Kasumi-1 (cell line): ENCODE data around the gene SIK1.
A peak's percentile ranks its signal among the peaks of the same experiment; 100 is the strongest.
"Not testable (repeated sequence)": the region's sequence is repeated elsewhere in the genome, so short reads cannot be mapped to it uniquely, and the experiment has no call there.

Source experiments
- DNase-seq, 2 experiments: peaks; one replicate each; lab custom pipeline; 2025; lab: John Stamatoyannopoulos, UW

The SIK1 gene

GRCh38 chr21:43396788-43397438 is 30.0 kb downstream of the SIK1 start:
- not testable (repeated sequence) for DNase-seq

GRCh38 chr21:43383351-43383750 is 43.6 kb downstream of the SIK1 start:
- not testable (repeated sequence) for DNase-seq

GRCh38 chr21:43382902-43383301 is 44.0 kb downstream of the SIK1 start:
- not testable (repeated sequence) for DNase-seq

GRCh38 chr21:43380852-43381533 is 45.9 kb downstream of the SIK1 start:
- not testable (repeated sequence) for DNase-seq

GRCh38 chr21:43380337-43380736 is 46.6 kb downstream of the SIK1 start:
- DNase-seq = not testable (repeated sequence)

- DNase-seq = not testable (repeated sequence)
Measured at GRCh38 chr21:43379626-43380122, 47.3 kb downstream of the SIK1 start.

GRCh38 chr21:43376478-43376882 is 50.5 kb downstream of the SIK1 start:
- no peak for DNase-seq

GRCh38 chr21:43375837-43376477 is 51.0 kb downstream of the SIK1 start:
- no peak for DNase-seq

- no peak for DNase-seq
Measured at GRCh38 chr21:43375006-43375836, 51.7 kb downstream of the SIK1 start.

- no peak for DNase-seq
Measured at GRCh38 chr21:43374228-43374885, 52.6 kb downstream of the SIK1 start.

- no peak for DNase-seq
Measured at GRCh38 chr21:43373362-43374227, 53.3 kb downstream of the SIK1 start.

- DNase-seq = no peak
Measured at GRCh38 chr21:43372663-43373361, 54.1 kb downstream of the SIK1 start.

- DNase-seq = no peak
Measured at GRCh38 chr21:43371786-43372185, 55.1 kb downstream of the SIK1 start.

- no peak for DNase-seq
Measured at GRCh38 chr21:43370888-43371570, 55.9 kb downstream of the SIK1 start.

GRCh38 chr21:43370091-43370658 is 56.8 kb downstream of the SIK1 start:
- no peak for DNase-seq

GRCh38 chr21:43369596-43370090 is 57.3 kb downstream of the SIK1 start:
- no peak for DNase-seq

GRCh38 chr21:43369124-43369523 is 57.8 kb downstream of the SIK1 start:
- peak; percentile 42 to 44 for DNase-seq

- no peak for DNase-seq
Measured at GRCh38 chr21:43368685-43369084, 58.2 kb downstream of the SIK1 start.

GRCh38 chr21:43367859-43368258 is 59.1 kb downstream of the SIK1 start:
- DNase-seq = no peak
